Hematopoietic multipotent progenitor cell (in vitro differentiated cells): ENCODE data around the gene SMR3A. TPM values are rescaled to one million over a fixed set of nuclear protein-coding genes. Genes with fewer than 3 reads are reported as not detected.

Experiments used
- DNase-seq, 3 donors: peaks; one replicate each; pipeline ENCODE4 v3.0.0-alpha.2; 2011 to 2015; ENCODE audit warnings: low read depth in 2 of 3, low spot score in 2 of 3
- total RNA-seq: library from RNA; depleted of rRNA; stranded (reverse); fragments of >200 nt; gene quantifications from one replicate; pipeline ENCODE4 v1.2.3, GENCODE V29; 2012

SMR3A gene
- total RNA-seq: not detected

GRCh38 chr4:70360460-70360859 lies at the start of gene SMR3A:
SMR3A (plus strand) TSS chr4:70360760; CDS start chr4:70362116, 1,356 bp downstream.
- DNase-seq: no peak

DNA sequence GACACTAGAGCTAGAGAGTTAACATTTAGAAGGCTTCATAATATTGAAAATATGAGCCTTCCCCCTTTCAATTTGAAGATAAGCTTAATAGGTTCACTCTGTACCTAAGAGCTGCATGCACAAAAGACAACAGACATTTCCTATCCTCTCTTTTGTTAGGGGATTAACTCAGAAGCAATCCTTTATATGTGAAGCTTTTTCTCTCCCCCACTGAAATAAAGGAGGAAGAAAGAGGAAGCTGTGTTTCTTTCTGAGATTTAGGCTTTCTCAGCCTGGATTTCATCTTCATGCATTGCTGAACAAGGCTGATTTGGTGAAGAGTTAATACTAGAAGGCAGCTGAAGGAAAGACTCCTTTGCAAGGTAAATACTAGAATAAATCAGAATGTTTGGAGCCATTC lies 46.8 kb upstream of the SMR3A start:
- DNase-seq: no peak

GRCh38 chr4:70315928-70316327 lies 44.6 kb upstream of the SMR3A start:
- DNase-seq: no peak

DNA sequence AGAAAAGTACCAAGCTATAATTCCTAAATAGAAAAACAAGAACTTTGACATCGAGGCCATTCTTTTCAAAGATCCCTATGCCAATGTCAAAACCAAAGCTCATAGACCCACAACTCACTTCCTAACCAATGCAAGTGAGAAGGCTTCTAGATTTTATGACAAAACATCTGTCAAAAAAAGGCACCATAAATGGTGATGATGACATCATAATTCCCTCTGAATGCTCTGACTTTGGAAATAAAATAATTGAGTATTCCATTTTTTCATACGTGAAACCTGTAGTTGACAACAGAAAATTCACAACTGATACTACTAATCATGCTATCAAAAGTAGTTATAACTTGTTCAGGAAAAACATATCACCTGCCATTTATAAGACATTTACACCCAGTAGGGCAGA lies 34.5 kb upstream of the SMR3A start:
- no peak for DNase-seq

DNA sequence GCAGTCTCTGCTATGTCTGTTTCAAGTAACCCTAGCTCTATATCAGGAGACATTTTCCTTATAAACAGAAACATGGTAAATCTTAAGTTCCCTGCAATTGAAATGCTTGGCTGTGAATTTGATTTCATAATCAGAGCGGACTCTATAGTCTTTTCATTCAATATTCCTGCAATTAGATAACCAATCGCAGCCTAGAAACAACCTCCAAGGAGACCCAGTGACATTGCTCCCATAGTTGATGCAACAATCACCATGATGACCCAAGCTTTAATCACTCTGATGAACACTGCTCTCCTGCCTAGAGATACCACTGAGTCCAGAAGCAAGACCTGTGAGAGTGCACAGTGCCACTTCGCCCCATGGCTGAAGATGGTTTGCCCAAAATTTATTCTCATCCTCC lies 25.9 kb upstream of the SMR3A start, which contains the start of gene CABS1:
Gene CABS1 (plus strand): TSS at position 301 of the 400 bp plus-strand sequence. CDS start 59 bp downstream, at position 360.
- DNase-seq: no peak

- DNase-seq: no peak
Measured at GRCh38 chr4:70336043-70336442, 24.5 kb upstream of the SMR3A start.

DNA sequence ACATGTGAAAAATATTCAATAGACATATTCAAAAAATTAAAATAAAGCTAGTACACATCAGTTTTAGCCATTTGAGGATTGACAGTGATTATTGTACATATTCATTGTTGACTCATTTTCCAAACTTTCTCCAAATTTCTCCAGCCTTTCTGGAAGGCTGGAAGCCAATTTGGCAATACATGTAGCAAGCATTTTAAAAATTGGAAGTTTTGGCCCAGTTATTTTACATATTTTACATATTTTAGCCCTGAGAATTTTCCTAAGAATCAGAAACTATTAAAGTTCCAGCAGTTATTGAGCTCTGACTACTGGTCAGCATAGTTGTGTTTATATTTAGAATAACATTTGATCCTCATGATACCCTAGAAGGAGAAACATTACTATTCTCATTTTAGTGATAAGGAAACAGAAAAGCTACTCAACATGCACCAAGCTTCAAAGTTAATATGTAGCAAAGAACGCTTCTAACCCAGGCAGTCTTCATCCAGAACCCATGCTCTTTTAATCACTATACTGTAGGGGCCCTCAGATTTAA lies 22.6 kb upstream of the SMR3A start:
- DNase-seq: no peak

- DNase-seq: no peak
Measured at GRCh38 chr4:70356185-70356584, 4.4 kb upstream of the SMR3A start.

DNA sequence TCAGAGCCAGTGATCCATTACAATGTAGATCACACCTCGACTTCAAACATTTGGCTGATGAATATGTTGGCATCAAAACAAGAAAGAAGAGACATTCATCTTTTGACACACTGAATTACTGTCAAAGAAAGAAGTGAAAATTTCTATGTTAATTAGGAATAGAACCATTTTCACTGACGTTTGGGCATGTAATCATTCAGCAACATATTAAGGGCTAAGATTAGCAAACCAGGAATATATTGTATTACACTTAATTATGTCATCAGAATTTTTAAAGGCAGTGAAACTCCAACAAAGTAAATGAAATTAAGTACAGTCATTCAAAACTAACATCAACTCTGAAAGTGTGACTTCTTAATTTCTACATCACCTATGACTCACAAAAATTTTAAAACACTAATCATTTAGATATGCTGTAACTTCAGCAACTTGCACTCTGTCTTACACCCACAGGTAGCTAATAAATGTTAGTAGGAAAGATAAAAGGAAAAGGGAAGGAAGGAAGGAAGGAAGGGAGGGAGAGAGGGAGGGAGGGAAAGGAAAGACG lies 1.4 kb upstream of the SMR3A start:
- DNase-seq: no peak

DNA sequence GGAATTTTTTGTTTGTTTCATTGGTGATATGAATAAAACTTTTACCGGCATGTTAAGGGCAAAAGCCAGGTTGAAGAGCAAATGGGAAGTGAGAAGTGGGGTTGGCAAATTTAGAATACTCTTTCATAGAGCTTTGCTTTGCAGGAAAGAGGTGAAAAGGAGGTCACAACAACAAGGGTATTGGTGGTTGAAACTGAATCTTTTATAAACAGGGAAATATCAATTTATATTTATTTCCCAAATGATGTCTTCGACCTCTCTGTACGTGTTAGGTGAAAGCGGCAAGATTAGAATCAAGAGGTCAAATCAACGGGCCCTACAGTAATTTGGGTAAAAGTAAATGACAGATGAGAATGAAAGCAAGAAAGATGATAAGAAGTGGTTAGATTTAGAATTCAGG lies 3.4 kb downstream of the SMR3A start:
- DNase-seq: no peak

DNA sequence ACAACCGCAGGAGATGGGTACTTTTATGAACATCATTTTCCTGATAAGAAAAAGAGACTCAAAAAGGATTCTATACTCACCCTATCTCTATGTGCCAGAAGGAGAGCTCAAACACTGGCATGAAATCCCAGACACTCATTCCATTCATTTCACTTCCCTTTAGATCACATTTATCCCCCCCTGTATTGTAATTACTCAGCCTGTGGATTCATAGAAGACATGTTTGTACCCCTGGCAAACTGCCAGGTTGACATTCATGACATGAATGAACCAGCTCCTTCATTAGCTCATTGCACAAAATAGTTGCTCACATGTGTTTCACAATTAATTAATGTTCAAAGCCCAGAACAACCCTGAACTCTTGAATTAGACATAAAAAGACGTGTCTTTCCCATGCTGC lies 4.9 kb downstream of the SMR3A start:
- no peak for DNase-seq

DNA sequence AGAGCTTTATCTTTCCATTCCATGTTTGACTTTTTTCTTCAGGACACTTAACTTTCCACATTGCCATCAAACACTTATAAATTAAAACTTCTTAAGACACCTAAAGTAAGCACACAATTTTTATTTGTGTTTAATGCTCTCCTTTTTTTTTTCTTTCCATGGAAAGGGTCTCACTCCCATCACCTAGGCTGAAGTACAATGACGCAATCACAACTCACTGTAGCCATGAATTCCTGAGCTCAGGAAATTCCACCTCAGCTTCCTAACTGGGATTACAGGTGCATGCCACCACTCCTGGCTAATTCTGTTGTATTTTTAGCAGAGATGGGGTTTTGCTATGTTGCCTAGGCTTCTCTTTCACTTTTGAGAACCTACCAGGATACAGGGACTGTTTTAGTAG lies 7.3 kb downstream of the SMR3A start:
- no peak for DNase-seq

DNA sequence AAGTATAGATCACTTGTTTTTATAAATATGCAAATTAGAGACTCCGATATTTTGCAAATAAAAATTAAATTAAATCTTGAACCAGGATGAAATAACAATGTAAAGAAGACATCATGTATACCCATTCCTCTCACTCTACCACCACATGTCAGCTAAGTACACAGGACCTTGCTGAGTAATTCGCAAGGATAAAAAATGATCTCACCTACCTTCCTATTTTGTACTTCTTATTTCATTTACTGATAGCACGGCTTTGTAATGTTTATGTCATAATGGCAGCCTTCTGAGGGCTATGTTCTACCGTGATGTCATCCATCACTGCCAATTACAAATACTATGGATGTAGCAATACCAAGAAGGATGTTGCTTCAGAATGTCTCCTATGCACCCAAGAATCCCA lies 11.4 kb downstream of the SMR3A start:
- no peak for DNase-seq

- DNase-seq: no peak
Measured at GRCh38 chr4:70372760-70373159, 12.2 kb downstream of the SMR3A start.

DNA sequence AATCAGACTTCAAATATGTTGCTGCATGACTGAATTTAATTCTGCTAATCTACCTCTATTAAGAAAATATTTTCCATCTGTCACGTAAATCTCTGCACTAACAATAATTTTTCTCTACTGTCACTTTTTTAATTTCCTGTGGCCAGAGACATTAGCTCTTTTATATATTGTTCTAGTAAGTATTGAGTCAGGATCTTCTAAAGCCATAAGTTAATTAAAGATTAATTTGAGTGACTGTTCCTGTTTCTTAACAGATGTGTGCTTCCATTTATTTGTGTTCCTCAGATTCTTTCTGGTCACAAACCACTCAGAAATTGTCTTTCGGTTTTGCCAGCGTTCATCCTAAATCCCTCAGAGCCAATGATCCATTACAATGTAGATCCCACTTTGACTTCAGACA lies 20.0 kb downstream of the SMR3A start:
- no peak for DNase-seq

DNA sequence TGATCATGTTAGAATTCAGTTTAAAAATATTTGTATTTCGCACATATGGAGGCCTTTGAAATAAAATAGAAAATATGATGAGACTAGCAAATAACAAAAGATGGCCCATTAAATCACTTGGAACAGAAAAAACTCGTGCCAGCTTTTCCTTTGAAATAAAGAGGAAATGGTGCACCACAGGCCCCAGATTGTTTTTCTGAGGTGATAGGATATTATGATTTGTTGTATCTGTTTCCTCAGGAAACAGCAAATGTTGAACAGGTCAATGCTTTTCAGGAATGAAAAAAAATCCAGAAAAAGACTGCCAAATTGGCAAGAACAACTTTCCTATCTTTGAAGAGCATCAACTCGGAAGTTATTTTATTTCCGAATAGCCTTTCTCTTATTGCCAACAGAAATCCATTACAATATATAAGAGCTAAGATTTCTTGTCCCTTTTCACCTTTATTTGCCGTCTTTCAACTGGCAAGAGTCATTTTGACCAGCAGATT lies 22.2 kb downstream of the SMR3A start, which contains the start of gene SMR3B:
Gene SMR3B (plus strand): TSS at position 441 of the 491 bp plus-strand sequence. CDS start 1,380 bp downstream, outside the sequence.
- no peak for DNase-seq

DNA sequence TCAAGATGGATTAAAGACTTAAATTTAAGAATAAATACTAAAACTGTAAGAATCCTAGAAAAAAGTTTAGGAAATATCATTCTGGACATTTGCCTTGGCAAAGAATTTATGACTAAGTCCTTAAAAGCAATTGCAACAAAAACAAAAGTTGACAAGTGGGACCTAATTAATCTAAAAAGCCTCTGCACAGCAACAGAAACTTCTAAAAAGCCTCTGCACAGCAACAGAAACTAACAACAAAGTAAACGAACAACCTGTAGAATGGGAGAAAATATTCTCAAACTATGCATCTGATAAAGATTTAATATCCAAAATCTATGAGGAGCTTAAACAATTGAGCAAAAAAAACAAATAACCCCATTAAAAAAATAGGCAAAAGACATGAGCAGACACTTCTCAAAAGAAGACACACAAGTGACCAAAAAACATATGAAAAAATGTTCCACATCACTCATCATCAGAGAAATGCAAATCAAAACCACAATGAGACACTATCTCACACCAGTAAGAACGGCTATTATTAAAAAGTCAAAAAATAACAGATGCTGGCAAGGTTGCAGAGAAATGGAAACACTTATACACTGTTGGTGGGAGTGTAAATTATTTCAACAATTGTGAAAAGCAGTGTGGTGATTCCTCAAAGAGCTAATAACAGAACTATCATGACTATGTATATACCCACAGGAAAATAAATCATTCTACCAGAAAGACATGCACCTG lies 31.7 kb downstream of the SMR3A start:
- DNase-seq: no peak

DNA sequence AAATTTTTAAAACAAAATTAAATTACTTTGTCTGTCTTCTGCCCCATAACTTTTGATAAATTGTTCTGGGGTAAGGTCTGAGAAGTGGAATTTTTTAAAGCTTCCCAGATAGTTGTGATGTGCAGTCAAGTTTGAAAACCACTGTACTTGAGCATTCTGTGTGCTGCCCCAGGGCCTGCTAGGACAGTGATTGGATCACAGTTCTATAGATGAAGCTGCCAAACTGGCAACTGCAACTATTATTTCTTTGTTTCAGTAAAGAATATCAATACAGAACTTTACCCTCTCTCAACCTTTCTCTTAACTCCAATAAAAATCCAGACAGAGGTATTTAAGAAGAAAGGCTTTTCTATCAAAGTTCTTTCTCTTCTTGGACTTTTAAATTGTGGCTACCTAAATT lies 37.0 kb downstream of the SMR3A start, which contains the start of gene OPRPN:
Gene OPRPN (plus strand): TSS at position 361 of the 400 bp plus-strand sequence. CDS start 1,346 bp downstream, outside the sequence.
- DNase-seq: no peak

DNA sequence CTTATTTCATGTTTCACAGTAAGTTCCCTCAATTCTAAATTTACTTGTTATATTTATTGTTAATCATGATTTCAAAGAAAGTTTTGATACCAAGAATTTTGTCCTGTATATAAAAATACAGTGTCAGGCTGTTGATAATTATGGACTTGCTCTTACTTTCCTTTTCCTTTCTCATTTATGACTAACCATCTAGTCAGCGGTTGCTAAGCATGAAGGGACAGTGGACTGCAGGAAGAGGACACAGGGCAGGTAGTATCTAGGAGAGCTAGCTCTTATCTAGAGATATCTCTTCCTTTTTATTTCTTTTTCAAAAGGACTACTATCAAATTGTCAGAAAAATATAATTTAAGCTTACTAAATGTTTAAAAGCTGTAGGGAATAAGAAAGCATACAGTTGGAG lies 38.8 kb downstream of the SMR3A start:
- DNase-seq: no peak

- no peak for DNase-seq
Measured at GRCh38 chr4:70402762-70403161, 42.2 kb downstream of the SMR3A start.

DNA sequence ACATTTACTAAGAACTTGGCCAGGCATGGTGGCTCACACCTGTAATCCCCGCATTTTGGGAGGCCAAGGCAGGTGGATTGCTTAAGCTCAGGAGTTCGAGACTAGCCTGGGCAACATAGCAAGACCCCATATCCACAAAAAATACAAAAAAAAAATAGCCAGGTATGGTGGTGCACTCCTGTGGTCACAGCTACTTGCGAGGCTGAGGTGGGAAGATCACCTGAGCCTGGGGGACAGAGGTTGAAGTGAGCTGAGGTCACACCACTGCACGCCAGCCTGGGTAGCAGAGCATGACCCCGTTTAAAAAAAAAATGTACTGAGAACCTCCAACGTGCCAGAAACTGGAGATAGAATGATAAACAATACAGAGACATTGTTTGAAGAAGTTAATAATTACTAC lies 45.2 kb downstream of the SMR3A start:
- DNase-seq: no peak
